B cell (primary cell): ENCODE results near the gene FAM161B. TPM values are rescaled to one million over a fixed set of nuclear protein-coding genes. Genes with fewer than 3 reads are reported as not detected.

Experiments
- ATAC-seq: fragments of 200-7000 bp; cut with Tn5 transposase; one replicate; pipeline ENCODE4 v1.10.0; 2021; ENCODE audit warnings: low read depth, mild to moderate bottlenecking, moderate number of reproducible peaks, moderate library complexity
- CTCF ChIA-PET: fragments of 350-600 bp; sonication (Branson Sonifier 250); formaldehyde crosslinking; loops from one replicate; lab custom pipeline; 2021; ENCODE audit warnings: antibody characterized with exemption, inconsistent platforms; lab: Charles Lee
- POLR2A ChIA-PET: fragments of 350-600 bp; sonication (Branson Sonifier 250); formaldehyde crosslinking; loops from one replicate; lab custom pipeline; 2021; ENCODE audit warnings: antibody characterized with exemption; lab: Charles Lee
- DNase-seq: peaks from one replicate; pipeline ENCODE4 v3.0.0; 2013
- H2AFZ ChIP-seq: 2 replicates; pipeline ENCODE4 v1.6.1; 2012; ENCODE audit warnings: mild to moderate bottlenecking, low read depth, low read length; ENCODE audit not compliant: insufficient read depth, poor library complexity, severe bottlenecking
- H3K27ac ChIP-seq, 2 donors: 1 replicate in 1 of 2; 2 replicates in 1 of 2; pipeline ENCODE4 v1.5.1; 2012 to 2013; ENCODE audit warnings: low read length in 2 of 2, mild to moderate bottlenecking in 2 of 2, moderate library complexity in 1 of 2
- H3K27me3 ChIP-seq, 4 experiments: fragments of 200-600 bp in 1 of 4; sonication (generic) in 1 of 4; replicated peaks in 1 of 4; 1 replicate in 2 of 4; 2 replicates in 2 of 4; pipeline versions ENCODE4 v1.6.1 to v1.7.0; 2013 to 2016; ENCODE audit warnings: low read length in 3 of 4, mild to moderate bottlenecking in 2 of 4, mixed read lengths in 1 of 4, moderate library complexity in 1 of 4; ENCODE audit not compliant: insufficient read depth in 4 of 4, control insufficient read depth in 3 of 4; ENCODE audit errors: control extremely low read depth in 1 of 4
- H3K36me3 ChIP-seq, 2 experiments: replicated peaks in 1 of 2; 1 replicate in 1 of 2; 2 replicates in 1 of 2; pipeline versions ENCODE4 v1.6.1 to v1.7.1; 2013; ENCODE audit warnings: low read length in 1 of 2; ENCODE audit not compliant: insufficient read depth in 2 of 2, control insufficient read depth in 1 of 2; ENCODE audit errors: control extremely low read depth in 1 of 2, extremely low read depth in 1 of 2
- H3K4me1 ChIP-seq, 2 donors: fragments of 200-600 bp in 1 of 2; sonication (generic) in 1 of 2; 1 replicate in 1 of 2; 2 replicates in 1 of 2; pipeline versions ENCODE4 v1.5.1 to v1.6.1; 2013 to 2017; ENCODE audit warnings: low read length in 2 of 2; ENCODE audit not compliant: control insufficient read depth in 2 of 2, insufficient read depth in 2 of 2
- H3K4me2 ChIP-seq: replicated peaks from 2 replicates; pipeline ENCODE3; 2012; ENCODE audit warnings: mild to moderate bottlenecking, low read depth, low read length; ENCODE audit not compliant: poor library complexity, severe bottlenecking
- H3K4me3 ChIP-seq, 5 experiments: fragments of 200-600 bp in 1 of 5; sonication (generic) in 1 of 5; 1 replicate in 3 of 5; 2 replicates in 2 of 5; pipeline versions ENCODE4 v1.5.1 to v1.7.0; 2011 to 2016; ENCODE audit warnings: low read length in 4 of 5, mild to moderate bottlenecking in 4 of 5, low read depth in 2 of 5, control low read depth in 1 of 5, moderate library complexity in 1 of 5; ENCODE audit not compliant: insufficient read depth in 1 of 5; ENCODE audit errors: control extremely low read depth in 1 of 5, extremely low read depth in 1 of 5
- H3K79me2 ChIP-seq: fragments of 200-600 bp; sonication (generic); one replicate; pipeline ENCODE4 v1.6.0; 2016; ENCODE audit warnings: low read length; ENCODE audit not compliant: control insufficient read depth, insufficient read depth
- H3K9ac ChIP-seq: fragments of 200-600 bp; sonication (generic); 2 replicates; pipeline ENCODE4 v1.6.1; 2017; ENCODE audit warnings: mild to moderate bottlenecking, low read length, moderate library complexity
- H3K9me3 ChIP-seq, 3 donors: one replicate each; pipeline versions ENCODE4 v1.6.1 to v1.7.1; 2013; ENCODE audit warnings: low read length in 2 of 3; ENCODE audit not compliant: control insufficient read depth in 2 of 3, insufficient read depth in 1 of 3; ENCODE audit errors: control extremely low read depth in 1 of 3
- H4K20me1 ChIP-seq: 2 replicates; pipeline ENCODE4 v1.6.0; 2012; ENCODE audit warnings: mild to moderate bottlenecking, low read length; ENCODE audit not compliant: insufficient read depth, control insufficient read depth, poor library complexity, severe bottlenecking
- H3K27ac Mint-ChIP-seq: one replicate; pipeline ENCODE4 v1.8.0; 2021; ENCODE audit warnings: mixed read lengths
- H3K27me3 Mint-ChIP-seq: one replicate; pipeline ENCODE4 v1.8.0; 2021; ENCODE audit warnings: mixed read lengths
- H3K4me1 Mint-ChIP-seq: one replicate; pipeline ENCODE4 v1.8.0; 2021; ENCODE audit warnings: mixed read lengths
- H3K4me3 Mint-ChIP-seq: one replicate; pipeline ENCODE4 v1.8.0; 2021; ENCODE audit warnings: mixed read lengths
- H3K9me3 Mint-ChIP-seq: one replicate; pipeline ENCODE4 v1.8.0; 2022; ENCODE audit warnings: mixed read lengths; ENCODE audit not compliant: insufficient read depth
- EZH2 ChIP-seq: IDR thresholded peaks from 2 replicates; pipeline ENCODE4 v1.6.1; 2012; ENCODE audit warnings: borderline replicate concordance, low read depth, mild to moderate bottlenecking, moderate library complexity, low read length; ENCODE audit not compliant: insufficient read depth, poor library complexity, severe bottlenecking
- WGBS: methylation state at CpG from one replicate; pipeline ENCODE4 v1.1.5; 2013; ENCODE audit warnings: missing lambda C conversion rate; ENCODE audit not compliant: insufficient coverage; 5-methylcytosine and 5-hydroxymethylcytosine counted together
- intact Hi-C: fragments of 100-400 bp; cut with micrococcal nuclease; formaldehyde crosslinking; loops from one replicate; pipeline ENCODE4 v1.10.0; 2022
- polyA plus RNA-seq: library from polyadenylated mRNA; depleted of rRNA; stranded (reverse); fragments of >200 nt; gene quantifications from 2 replicates; pipeline ENCODE4 v1.2.3, GENCODE V29; 2012
- small RNA-seq: library from RNA; depleted of rRNA; stranded (forward); fragments of <200 nt; gene quantifications from one replicate; pipeline ENCODE3, GENCODE V24; 2012; ENCODE audit warnings: low replicate concordance, low read depth; ENCODE audit not compliant: insufficient read length
- total RNA-seq, 2 donors: library from RNA; stranded (reverse); fragments of 120-200 nt in 1 of 2; gene quantifications; 1 replicate in 1 of 2; 2 replicates in 1 of 2; pipeline versions ENCODE4 v1.2.3 to v1.2.4, GENCODE V29; 2013 to 2022
- TF ChIP-seq, protein P1 (sequence below): fragments of 200-600 bp; IDR thresholded peaks from one replicate; pipeline ENCODE4 v1.8.0; 2022; ENCODE audit warnings: antibody characterized with exemption, mild to moderate bottlenecking

Gene FAM161B
- total and polyA plus RNA-seq, 2 donors (not counting 1 experiment from before 2014, with no cell fraction given) = 1.6 to 5.9 TPM

- H3K4me3 ChIP-seq = no peak overlapping the region
- no peak for ATAC-seq
- H3K4me1 Mint-ChIP-seq = peaks cover 41% of the 10 kb centered on the region
- CTCF ChIA-PET = interaction anchor here (2.9 kb wide), 1 partner anchor 156 kb away, joined by 17 read pairs; no protein-coding TSS in a partner anchor
- H3K9ac ChIP-seq = no peak overlapping the region
- no peak for DNase-seq
- no peak overlapping the region for H3K4me2 ChIP-seq
- H3K4me3 Mint-ChIP-seq = peak overlapping the region; percentile 76
- H3K4me1 ChIP-seq = peaks cover 18 to 20% of the 10 kb centered on the region in 2 donors
- peaks cover 7% of the 10 kb centered on the region for H4K20me1 ChIP-seq
- peaks cover 34% of the 10 kb centered on the region for H3K79me2 ChIP-seq
- no peaks in the 10 kb centered on the region for H3K27me3 Mint-ChIP-seq
- no peaks in the 10 kb centered on the region for H3K9me3 Mint-ChIP-seq
- peak overlapping the region; percentile 67 for H3K27ac Mint-ChIP-seq
- intact Hi-C loops = loop anchor here (2.0 to 5.0 kb wide), 3 partner anchors 132 to 392 kb away; partner anchors contain the start of genes BBOF1, ENTPD5 and RIOX1
- TF ChIP-seq, protein P1, sequence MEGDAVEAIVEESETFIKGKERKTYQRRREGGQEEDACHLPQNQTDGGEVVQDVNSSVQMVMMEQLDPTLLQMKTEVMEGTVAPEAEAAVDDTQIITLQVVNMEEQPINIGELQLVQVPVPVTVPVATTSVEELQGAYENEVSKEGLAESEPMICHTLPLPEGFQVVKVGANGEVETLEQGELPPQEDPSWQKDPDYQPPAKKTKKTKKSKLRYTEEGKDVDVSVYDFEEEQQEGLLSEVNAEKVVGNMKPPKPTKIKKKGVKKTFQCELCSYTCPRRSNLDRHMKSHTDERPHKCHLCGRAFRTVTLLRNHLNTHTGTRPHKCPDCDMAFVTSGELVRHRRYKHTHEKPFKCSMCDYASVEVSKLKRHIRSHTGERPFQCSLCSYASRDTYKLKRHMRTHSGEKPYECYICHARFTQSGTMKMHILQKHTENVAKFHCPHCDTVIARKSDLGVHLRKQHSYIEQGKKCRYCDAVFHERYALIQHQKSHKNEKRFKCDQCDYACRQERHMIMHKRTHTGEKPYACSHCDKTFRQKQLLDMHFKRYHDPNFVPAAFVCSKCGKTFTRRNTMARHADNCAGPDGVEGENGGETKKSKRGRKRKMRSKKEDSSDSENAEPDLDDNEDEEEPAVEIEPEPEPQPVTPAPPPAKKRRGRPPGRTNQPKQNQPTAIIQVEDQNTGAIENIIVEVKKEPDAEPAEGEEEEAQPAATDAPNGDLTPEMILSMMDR = no peak
- TF ChIP-seq EZH2 = no peak
- H3K27me3 ChIP-seq = no peaks in the 10 kb centered on the region
- POLR2A ChIA-PET = no interaction called here
- no peaks in the 10 kb centered on the region for H3K36me3 ChIP-seq
- no peak overlapping the region for H3K27ac ChIP-seq
- H3K9me3 ChIP-seq = no peaks in the 10 kb centered on the region
- no peak overlapping the region for H2AFZ ChIP-seq
- 94% methylated on average over 2 of the region's 8 CpGs for WGBS
These were observed 65.3 kb downstream of the FAM161B start for GRCh38 chr14:73884438-73885190.

Small RNA genes within 50 kb of the gene (small RNA-seq; reads per million reads assigned to genes)
- not detected for gene RF00019

Other genes starting within 250 kb of the FAM161B start
- 29.6 and 31.6 TPM in 2 replicates for gene PNMA1, start 235.7 kb downstream of the FAM161B start, total RNA-seq
- gene PNMA1, start 235.7 kb downstream of the FAM161B start, polyA plus RNA-seq = 9.5 and 11.3 TPM in 2 replicates
- 4.2 and 4.5 TPM in 2 replicates for gene PTGR2, start 98.3 kb downstream of the FAM161B start, total RNA-seq
- gene PTGR2, start 98.3 kb downstream of the FAM161B start, polyA plus RNA-seq = 1.2 and 1.4 TPM in 2 replicates
- gene ZNF410, start 63.2 kb downstream of the FAM161B start, total RNA-seq = 58.3 and 69.0 TPM in 2 replicates
- 18.9 and 26.2 TPM in 2 replicates for gene ZNF410, start 63.2 kb downstream of the FAM161B start, polyA plus RNA-seq
- gene COQ6, start 208 bp upstream of the FAM161B start, total RNA-seq = 34.1 and 38.2 TPM in 2 replicates
- 38.0 and 38.4 TPM in 2 replicates for gene COQ6, start 208 bp upstream of the FAM161B start, polyA plus RNA-seq
- gene ENTPD5, start 69.2 kb upstream of the FAM161B start, total RNA-seq = 14.7 and 15.6 TPM in 2 replicates
- 5.5 and 6.5 TPM in 2 replicates for gene ENTPD5, start 69.2 kb upstream of the FAM161B start, polyA plus RNA-seq
- gene BBOF1, start 69.3 kb upstream of the FAM161B start, total RNA-seq = 2.6 and 3.4 TPM in 2 replicates
- gene BBOF1, start 69.3 kb upstream of the FAM161B start, polyA plus RNA-seq = 0.49 and 0.89 TPM in 2 replicates
- 14.9 and 16.7 TPM in 2 replicates for gene ALDH6A1, start 134.4 kb upstream of the FAM161B start, total RNA-seq
- 2.8 and 3.5 TPM in 2 replicates for gene ALDH6A1, start 134.4 kb upstream of the FAM161B start, polyA plus RNA-seq
- gene LIN52, start 134.9 kb upstream of the FAM161B start, total RNA-seq = 13.1 and 15.5 TPM in 2 replicates
- 3.9 and 4.6 TPM in 2 replicates for gene LIN52, start 134.9 kb upstream of the FAM161B start, polyA plus RNA-seq